T-helper 2 cell treated with Interferon-gamma antibody and Interleukin-4, amounts not matched to agents 5 μg/mL and 100 μg/mL, for 36 hours (primary cell): ENCODE measurements around the gene ISG20L2.

Experiments
- DNase-seq: peaks from one replicate; pipeline ENCODE4 v3.0.0; 2021; ENCODE audit warnings: low spot score
- H3K27ac Mint-ChIP-seq: one replicate; pipeline ENCODE4 v1.8.0; 2021; ENCODE audit warnings: mild to moderate bottlenecking, mixed read lengths
- H3K27me3 Mint-ChIP-seq: one replicate; pipeline ENCODE4 v1.8.0; 2021; ENCODE audit warnings: low read depth, mixed read lengths
- H3K36me3 Mint-ChIP-seq: one replicate; pipeline ENCODE4 v1.8.0; 2021; ENCODE audit warnings: low read depth, mixed read lengths
- H3K4me1 Mint-ChIP-seq: one replicate; pipeline ENCODE4 v1.8.0; 2021; ENCODE audit warnings: low read depth, mixed read lengths
- H3K4me3 Mint-ChIP-seq: one replicate; pipeline ENCODE4 v1.8.0; 2022; ENCODE audit warnings: mild to moderate bottlenecking, moderate library complexity, mixed read lengths
- H3K9me3 Mint-ChIP-seq: one replicate; pipeline ENCODE4 v1.8.0; 2021; ENCODE audit warnings: mixed read lengths

ISG20L2 gene

DNA sequence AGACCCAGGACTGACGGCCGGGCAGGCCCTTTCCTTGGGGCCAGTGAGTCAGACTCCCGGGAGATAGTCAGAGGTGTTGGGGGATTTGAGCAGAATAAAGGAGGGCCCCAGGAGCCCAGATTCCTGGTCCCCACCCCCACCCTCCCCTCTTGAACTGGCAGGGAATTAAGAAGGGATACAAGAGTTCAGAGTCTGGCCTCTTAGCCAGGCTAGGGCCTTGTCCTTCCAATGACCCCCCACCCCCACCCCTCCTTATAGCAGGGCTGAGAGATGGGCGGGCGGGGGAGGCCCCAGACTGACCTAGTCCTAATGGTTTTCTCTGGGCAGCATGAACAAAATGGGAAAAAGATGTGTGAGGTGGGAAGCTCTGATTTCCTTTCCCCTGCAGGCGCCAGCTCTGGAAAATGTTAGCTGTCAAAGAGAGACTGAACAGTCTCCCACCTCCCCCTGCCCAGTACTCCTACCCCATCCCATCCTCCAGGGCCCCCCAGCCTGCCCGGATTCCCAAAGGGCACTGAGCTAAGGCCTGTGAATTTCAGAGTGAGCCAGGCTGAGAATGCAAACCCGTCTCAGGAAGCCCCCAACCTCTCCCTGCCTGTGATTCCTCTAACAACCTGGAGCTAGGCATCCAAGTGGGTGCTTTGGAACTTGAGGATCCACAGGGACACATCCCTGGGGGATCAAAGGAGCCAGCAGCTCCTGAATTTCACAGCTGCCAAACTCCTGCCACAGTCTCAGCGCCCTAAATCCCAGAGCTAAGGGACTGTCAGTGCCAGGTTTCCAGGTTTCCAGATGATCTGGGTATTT, 17.4 kb downstream of the ISG20L2 start:
- peaks cover 19% of the 10 kb centered on the region for H3K27me3 Mint-ChIP-seq
- no peaks in the 10 kb centered on the region for H3K9me3 Mint-ChIP-seq
- no peak overlapping the region for H3K27ac Mint-ChIP-seq
- H3K36me3 Mint-ChIP-seq: peaks cover 4% of the 10 kb centered on the region
- DNase-seq: no peak
- H3K4me3 Mint-ChIP-seq: no peak overlapping the region
- H3K4me1 Mint-ChIP-seq: peaks cover 8% of the 10 kb centered on the region

- Mint-ChIP-seq H3K4me3 (no peak overlapping the region), H3K9me3 (no peaks in the 10 kb centered on the region), H3K36me3 (no peaks in the 10 kb centered on the region), H3K4me1 (peaks cover 15% of the 10 kb centered on the region), H3K27ac (no peak overlapping the region), H3K27me3 (peaks cover 30% of the 10 kb centered on the region)
- no peak for DNase-seq
These were observed 18.6 kb downstream of the ISG20L2 start for GRCh38 chr1:156709757-156710489.

DNA sequence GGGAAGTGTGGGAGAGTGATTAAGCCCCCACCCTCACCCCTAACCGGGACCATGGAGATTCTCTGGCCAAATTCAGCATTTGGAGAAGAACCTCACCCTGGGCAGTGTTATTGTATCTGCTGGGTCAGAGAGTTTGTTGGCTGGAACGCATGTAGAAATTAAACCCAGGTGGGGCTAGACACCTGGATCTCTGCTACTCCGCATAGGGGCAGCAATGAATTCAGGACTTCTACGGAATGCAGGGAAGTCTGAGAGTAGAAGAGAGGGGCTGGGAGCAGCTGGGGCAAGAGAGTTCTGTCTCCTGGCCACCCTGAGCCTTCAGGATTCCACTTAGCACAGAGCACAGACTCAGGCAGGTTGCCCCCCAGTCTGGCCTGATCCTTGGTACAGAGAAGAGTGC, 19.5 kb downstream of the ISG20L2 start:
- Mint-ChIP-seq H3K36me3 (no peaks in the 10 kb centered on the region), H3K4me1 (peaks cover 15% of the 10 kb centered on the region), H3K27me3 (peaks cover 38% of the 10 kb centered on the region), H3K27ac (no peak overlapping the region), H3K9me3 (no peaks in the 10 kb centered on the region), H3K4me3 (no peak overlapping the region)
- no peak for DNase-seq

DNA sequence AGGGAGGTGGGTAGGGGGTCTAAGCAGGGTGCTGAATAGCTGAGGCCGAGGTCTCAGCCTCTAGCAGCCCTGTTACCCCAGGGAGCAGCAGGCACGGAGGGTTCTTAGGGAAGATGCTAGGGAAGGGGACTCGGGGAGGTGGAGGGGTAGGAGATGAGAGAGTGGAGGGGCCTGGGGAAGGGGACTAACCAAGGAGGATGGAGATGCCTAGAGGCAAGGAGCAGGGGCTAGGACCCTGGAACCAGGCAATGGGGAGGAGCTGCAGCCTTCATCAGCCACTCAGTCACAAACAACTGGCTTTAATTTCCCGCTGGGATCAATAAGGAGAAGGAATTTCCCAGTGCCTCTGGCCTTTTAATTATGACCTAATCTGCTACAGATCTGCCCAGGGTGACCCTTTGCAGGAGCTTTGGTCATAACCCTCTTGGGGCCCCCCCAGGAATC, 20.3 kb downstream of the ISG20L2 start:
- H3K36me3 Mint-ChIP-seq: no peaks in the 10 kb centered on the region
- H3K27me3 Mint-ChIP-seq: peaks cover 46% of the 10 kb centered on the region
- H3K4me1 Mint-ChIP-seq: peaks cover 15% of the 10 kb centered on the region
- no peak for DNase-seq
- H3K4me3 Mint-ChIP-seq: no peak overlapping the region
- no peak overlapping the region for H3K27ac Mint-ChIP-seq
- no peaks in the 10 kb centered on the region for H3K9me3 Mint-ChIP-seq

GRCh38 chr1:156707417-156708217, 20.9 kb downstream of the ISG20L2 start:
- no peak overlapping the region for H3K4me3 Mint-ChIP-seq
- H3K36me3 Mint-ChIP-seq: no peaks in the 10 kb centered on the region
- peaks cover 15% of the 10 kb centered on the region for H3K4me1 Mint-ChIP-seq
- no peak for DNase-seq
- H3K27me3 Mint-ChIP-seq: peaks cover 49% of the 10 kb centered on the region
- H3K9me3 Mint-ChIP-seq: no peaks in the 10 kb centered on the region
- H3K27ac Mint-ChIP-seq: peak overlapping the region; percentile 31

GRCh38 chr1:156706657-156707416, 21.7 kb downstream of the ISG20L2 start:
- Mint-ChIP-seq H3K27ac (peak overlapping the region; percentile 20), H3K4me3 (peak overlapping the region; percentile 83), H3K36me3 (no peaks in the 10 kb centered on the region), H3K9me3 (no peaks in the 10 kb centered on the region), H3K27me3 (peaks cover 49% of the 10 kb centered on the region), H3K4me1 (peaks cover 15% of the 10 kb centered on the region)
- no peak for DNase-seq

GRCh38 chr1:156705918-156706656, 22.5 kb downstream of the ISG20L2 start:
- DNase-seq: peak; percentile 63
- Mint-ChIP-seq H3K4me3 (peak overlapping the region; percentile 83), H3K36me3 (no peaks in the 10 kb centered on the region), H3K27me3 (peaks cover 49% of the 10 kb centered on the region), H3K9me3 (no peaks in the 10 kb centered on the region), H3K4me1 (peaks cover 15% of the 10 kb centered on the region), H3K27ac (no peak overlapping the region)

GRCh38 chr1:156705321-156705917, 23.1 kb downstream of the ISG20L2 start, which contains the start of gene CRABP2:
Gene CRABP2, minus strand, starts transcription at chr1:156705583. Its CDS starts 137 bp downstream, at chr1:156705446.
- H3K27me3 Mint-ChIP-seq: peaks cover 49% of the 10 kb centered on the region
- H3K4me1 Mint-ChIP-seq: peaks cover 15% of the 10 kb centered on the region
- H3K9me3 Mint-ChIP-seq: no peaks in the 10 kb centered on the region
- H3K27ac Mint-ChIP-seq: no peak within 1 kb of the TSS
- no peak for DNase-seq
- peak within 1 kb of the TSS; percentile 83 for H3K4me3 Mint-ChIP-seq
- H3K36me3 Mint-ChIP-seq: no peaks in the 10 kb centered on the region

GRCh38 chr1:156704930-156705320, 23.6 kb downstream of the ISG20L2 start:
- peak overlapping the region; percentile 40 for H3K4me3 Mint-ChIP-seq
- H3K27me3 Mint-ChIP-seq: peaks cover 49% of the 10 kb centered on the region
- H3K36me3 Mint-ChIP-seq: no peaks in the 10 kb centered on the region
- H3K4me1 Mint-ChIP-seq: peaks cover 15% of the 10 kb centered on the region
- peak; percentile 39 for DNase-seq
- no peak overlapping the region for H3K27ac Mint-ChIP-seq
- no peaks in the 10 kb centered on the region for H3K9me3 Mint-ChIP-seq

- no peak for DNase-seq
- peaks cover 15% of the 10 kb centered on the region for H3K4me1 Mint-ChIP-seq
- H3K36me3 Mint-ChIP-seq: no peaks in the 10 kb centered on the region
- H3K27ac Mint-ChIP-seq: no peak overlapping the region
- peaks cover 49% of the 10 kb centered on the region for H3K27me3 Mint-ChIP-seq
- peak overlapping the region; percentile 34 for H3K4me3 Mint-ChIP-seq
- H3K9me3 Mint-ChIP-seq: no peaks in the 10 kb centered on the region
These were observed 24.3 kb downstream of the ISG20L2 start for GRCh38 chr1:156704166-156704711.

DNA sequence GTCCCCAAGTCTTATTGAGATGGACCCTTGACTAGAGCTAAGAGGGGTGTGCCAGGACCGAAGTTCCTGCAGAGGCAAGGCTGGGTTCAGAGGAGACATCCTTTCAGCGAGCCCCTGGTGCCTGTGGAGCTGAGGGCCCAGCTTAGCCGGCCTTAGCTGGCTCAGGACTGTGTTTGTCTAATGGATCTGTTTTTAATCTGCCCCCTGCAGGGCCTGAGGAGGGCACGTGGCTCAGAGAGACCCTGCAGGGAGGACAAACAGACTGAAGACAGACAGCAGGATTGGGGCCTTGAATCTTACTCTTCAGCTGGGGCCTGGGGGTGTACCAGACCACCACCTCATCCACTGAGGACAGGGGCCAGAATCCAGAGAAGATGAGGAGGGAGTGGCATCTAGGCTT, 24.8 kb downstream of the ISG20L2 start:
- Mint-ChIP-seq H3K27ac (no peak overlapping the region), H3K4me1 (peaks cover 15% of the 10 kb centered on the region), H3K9me3 (no peaks in the 10 kb centered on the region), H3K36me3 (no peaks in the 10 kb centered on the region), H3K27me3 (peaks cover 49% of the 10 kb centered on the region), H3K4me3 (no peak overlapping the region)
- no peak for DNase-seq

GRCh38 chr1:156703336-156703735, 25.2 kb downstream of the ISG20L2 start:
- Mint-ChIP-seq H3K4me3 (no peak overlapping the region), H3K4me1 (peaks cover 15% of the 10 kb centered on the region), H3K9me3 (no peaks in the 10 kb centered on the region), H3K27ac (no peak overlapping the region), H3K27me3 (peaks cover 47% of the 10 kb centered on the region), H3K36me3 (no peaks in the 10 kb centered on the region)
- DNase-seq: no peak
